GM12878 (cell line): ENCODE results near the gene RBM15B. TPM values are rescaled to one million over a fixed set of nuclear protein-coding genes. Genes with fewer than 3 reads are reported as not detected.

Experiments
- ATAC-seq: fragments of 200-7000 bp; cut with Tn5 transposase; 3 replicates; pipeline ENCODE4 v1.9.1; 2020; ENCODE audit warnings: mild to moderate bottlenecking, moderate library complexity
- BruUV-seq: library from RNA; stranded (reverse); fragments of 400-500 nt; replicated peaks from 2 replicates; lab custom pipeline; 2021; lab: Mats Ljungman, UMichigan
- CTCF ChIA-PET: fragments of 300-600 bp; sonication (Branson Sonifier 250); formaldehyde crosslinking; extraction: SDS; loops from one replicate; lab custom pipeline; 2021; ENCODE audit warnings: inconsistent platforms; lab: Yijun Ruan, JAX
- POLR2A ChIA-PET: fragments of 350-600 bp; formaldehyde crosslinking; extraction: SDS; loops from one replicate; lab custom pipeline; 2021; ENCODE audit warnings: inconsistent platforms; lab: Charles Lee
- RAD21 ChIA-PET: fragments of 300-600 bp; sonication (Branson Sonifier 250); formaldehyde crosslinking; loops from one replicate; lab custom pipeline; 2023; ENCODE audit warnings: antibody characterized with exemption; ENCODE audit not compliant: unreplicated experiment; lab: Charles Lee
- SMC1A ChIA-PET: fragments of 300-600 bp; sonication (Branson Sonifier 250); formaldehyde crosslinking; loops from one replicate; lab custom pipeline; 2023; ENCODE audit not compliant: unreplicated experiment, uncharacterized antibody; lab: Charles Lee
- DNase-seq: peaks from one replicate; pipeline ENCODE4 v3.0.0-alpha.2; 2011; ENCODE audit warnings: low read depth, low spot score
- FAIRE-seq: peaks from 3 replicates; lab custom pipeline; 2011; peaks lifted over from hg19 to GRCh38; lab: Jason Lieb, UNC
- H2AFZ ChIP-seq: 2 replicates; pipeline ENCODE4 v1.6.0; 2011; ENCODE audit warnings: low read depth, low read length, control low read depth; ENCODE audit not compliant: control insufficient read depth
- H3K27ac ChIP-seq: 2 replicates; pipeline ENCODE4 v1.5.1; 2011; ENCODE audit warnings: control low read depth; ENCODE audit not compliant: control insufficient read depth, insufficient read depth
- H3K27me3 ChIP-seq, 2 experiments: replicated peaks in 1 of 2; 2 replicates each; pipeline versions ENCODE4 v1.6.0 to v1.6.1; 2011; ENCODE audit warnings: low read length in 1 of 2; ENCODE audit not compliant: control insufficient read depth in 2 of 2, insufficient read depth in 2 of 2
- H3K36me3 ChIP-seq, 2 experiments: 2 replicates each; pipeline ENCODE4 v1.5.1; 2011; ENCODE audit warnings: low read length in 1 of 2; ENCODE audit not compliant: control insufficient read depth in 2 of 2, insufficient read depth in 2 of 2
- H3K4me1 ChIP-seq: 2 replicates; pipeline ENCODE4 v1.6.1; 2011; ENCODE audit warnings: mild to moderate bottlenecking, low read length, moderate library complexity, mixed read lengths; ENCODE audit not compliant: control insufficient read depth, insufficient read depth
- H3K4me2 ChIP-seq: 2 replicates; pipeline ENCODE4 v1.6.0; 2011; ENCODE audit warnings: control low read depth; ENCODE audit not compliant: control insufficient read depth, insufficient read depth
- H3K4me3 ChIP-seq: fragments of 200-600 bp; sonication (generic); 2 replicates; pipeline ENCODE4 v1.5.1; 2016
- H3K79me2 ChIP-seq: 2 replicates; pipeline ENCODE4 v1.6.0; 2011; ENCODE audit warnings: low read length; ENCODE audit not compliant: control insufficient read depth, insufficient read depth
- H3K9ac ChIP-seq: 2 replicates; pipeline ENCODE4 v1.8.0; 2011; ENCODE audit warnings: low read length, control low read depth, mixed read lengths; ENCODE audit not compliant: control insufficient read depth, insufficient read depth
- H3K9me3 ChIP-seq: replicated peaks from 3 replicates; pipeline ENCODE4 v1.5.1; 2011; ENCODE audit warnings: mild to moderate bottlenecking, low read length; ENCODE audit not compliant: control insufficient read depth, insufficient read depth
- H4K20me1 ChIP-seq: 2 replicates; pipeline ENCODE4 v1.6.0; 2011; ENCODE audit not compliant: control insufficient read depth, insufficient read depth
- IRF3 ChIP-seq: fragments of 450-650 bp; IDR thresholded peaks from 2 replicates; pipeline ENCODE4 v1.6.1; 2014; ENCODE audit warnings: mild to moderate bottlenecking
- RBBP5 ChIP-seq: fragments of 200-600 bp; sonication (generic); conservative IDR thresholded peaks from 2 replicates; pipeline ENCODE4 v1.6.1; 2016
- SMARCA5 ChIP-seq: fragments of 450-650 bp; IDR thresholded peaks from 2 replicates; pipeline ENCODE4 v1.6.1; 2017; ENCODE audit warnings: mild to moderate bottlenecking
- SREBF2 ChIP-seq: IDR thresholded peaks from 2 replicates; pipeline ENCODE4 v1.6.1; 2012; ENCODE audit warnings: mild to moderate bottlenecking, low read length
- TCF3 ChIP-seq: IDR thresholded peaks from 2 replicates; pipeline ENCODE4 v1.6.1; 2012; ENCODE audit warnings: low read depth, mild to moderate bottlenecking, low read length, borderline replicate concordance; ENCODE audit not compliant: insufficient read depth
- YBX1 ChIP-seq: fragments of 450-650 bp; IDR thresholded peaks from 2 replicates; pipeline ENCODE4 v1.6.1; 2016; ENCODE audit warnings: antibody characterized with exemption
- WGBS: methylation state at CpG from one replicate; pipeline ENCODE4 v1.1.6; 2016; ENCODE audit warnings: low lambda C conversion rate; ENCODE audit not compliant: insufficient replicate concordance, insufficient coverage; ENCODE audit errors: missing lambda C conversion rate; 5-methylcytosine and 5-hydroxymethylcytosine counted together
- in situ Hi-C: fragments of 300-500 bp; cut with MboI; formaldehyde crosslinking; loops from 9 replicates; pipeline ENCODE4 v1.14.3; 2018; ENCODE audit warnings: mixed read lengths
- intact Hi-C: fragments of 100-400 bp; cut with micrococcal nuclease; formaldehyde crosslinking; loops from one replicate; pipeline ENCODE4 v1.14.2; 2022; ENCODE audit not compliant: unreplicated experiment
- polyA plus RNA-seq, 11 experiments: library from polyadenylated mRNA; depleted of rRNA in 4 of 11; unstranded in 6 of 11; stranded (reverse) in 5 of 11; fragments of >200 nt; fragmentation: Nextera tagmentation in 4 of 11; fragmentation: Illumina TruSeq in 1 of 11; extraction: Ambion mirVana in 4 of 11; extraction: Trizol in 1 of 11; gene quantifications; 1 replicate in 1 of 11; 2 replicates in 10 of 11; pipeline versions ENCODE4 v1.2.1 to v1.2.3, GENCODE V29; 2011 to 2016; ENCODE audit warnings: inconsistent platforms in 2 of 11, missing spikeins in 2 of 11, low read depth in 1 of 11
- total RNA-seq, 4 experiments: library from RNA; depleted of rRNA in 3 of 4; stranded (reverse); fragments of >200 nt in 3 of 4; fragmentation: Illumina TruSeq in 1 of 4; extraction: Trizol in 1 of 4; gene quantifications; 2 replicates each; pipeline versions ENCODE4 v1.2.1 to v1.2.3, GENCODE V29; 2013 to 2021
- TF ChIP-seq, protein P1 (sequence below): fragments of 450-650 bp; formaldehyde crosslinking; IDR thresholded peaks from 2 replicates; pipeline ENCODE4 v1.5.0; 2022; ENCODE audit warnings: mild to moderate bottlenecking, missing genetic modification characterization
- TF ChIP-seq, protein P2 (sequence below): IDR thresholded peaks from 2 replicates; pipeline ENCODE4 v1.6.1; 2012; ENCODE audit warnings: low read depth, low read length, improper control_type of control experiment

Gene RBM15B
- total and polyA plus RNA-seq, 10 of the 15 experiments (the other 5 are each of a cell fraction or from before 2014, with no cell fraction given): 2.4 to 34.5 (median 19.1) TPM

- TF ChIP-seq, protein P1, sequence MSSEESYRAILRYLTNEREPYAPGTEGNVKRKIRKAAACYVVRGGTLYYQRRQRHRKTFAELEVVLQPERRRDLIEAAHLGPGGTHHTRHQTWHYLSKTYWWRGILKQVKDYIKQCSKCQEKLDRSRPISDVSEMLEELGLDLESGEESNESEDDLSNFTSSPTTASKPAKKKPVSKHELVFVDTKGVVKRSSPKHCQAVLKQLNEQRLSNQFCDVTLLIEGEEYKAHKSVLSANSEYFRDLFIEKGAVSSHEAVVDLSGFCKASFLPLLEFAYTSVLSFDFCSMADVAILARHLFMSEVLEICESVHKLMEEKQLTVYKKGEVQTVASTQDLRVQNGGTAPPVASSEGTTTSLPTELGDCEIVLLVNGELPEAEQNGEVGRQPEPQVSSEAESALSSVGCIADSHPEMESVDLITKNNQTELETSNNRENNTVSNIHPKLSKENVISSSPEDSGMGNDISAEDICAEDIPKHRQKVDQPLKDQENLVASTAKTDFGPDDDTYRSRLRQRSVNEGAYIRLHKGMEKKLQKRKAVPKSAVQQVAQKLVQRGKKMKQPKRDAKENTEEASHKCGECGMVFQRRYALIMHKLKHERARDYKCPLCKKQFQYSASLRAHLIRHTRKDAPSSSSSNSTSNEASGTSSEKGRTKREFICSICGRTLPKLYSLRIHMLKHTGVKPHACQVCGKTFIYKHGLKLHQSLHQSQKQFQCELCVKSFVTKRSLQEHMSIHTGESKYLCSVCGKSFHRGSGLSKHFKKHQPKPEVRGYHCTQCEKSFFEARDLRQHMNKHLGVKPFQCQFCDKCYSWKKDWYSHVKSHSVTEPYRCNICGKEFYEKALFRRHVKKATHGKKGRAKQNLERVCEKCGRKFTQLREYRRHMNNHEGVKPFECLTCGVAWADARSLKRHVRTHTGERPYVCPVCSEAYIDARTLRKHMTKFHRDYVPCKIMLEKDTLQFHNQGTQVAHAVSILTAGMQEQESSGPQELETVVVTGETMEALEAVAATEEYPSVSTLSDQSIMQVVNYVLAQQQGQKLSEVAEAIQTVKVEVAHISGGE: no peak
- TF ChIP-seq YBX1: no peak
- no peak for TF ChIP-seq TCF3
- TF ChIP-seq SMARCA5: no peak
- no peak for TF ChIP-seq SREBF2
- no peak for TF ChIP-seq RBBP5
- TF ChIP-seq, protein P2, sequence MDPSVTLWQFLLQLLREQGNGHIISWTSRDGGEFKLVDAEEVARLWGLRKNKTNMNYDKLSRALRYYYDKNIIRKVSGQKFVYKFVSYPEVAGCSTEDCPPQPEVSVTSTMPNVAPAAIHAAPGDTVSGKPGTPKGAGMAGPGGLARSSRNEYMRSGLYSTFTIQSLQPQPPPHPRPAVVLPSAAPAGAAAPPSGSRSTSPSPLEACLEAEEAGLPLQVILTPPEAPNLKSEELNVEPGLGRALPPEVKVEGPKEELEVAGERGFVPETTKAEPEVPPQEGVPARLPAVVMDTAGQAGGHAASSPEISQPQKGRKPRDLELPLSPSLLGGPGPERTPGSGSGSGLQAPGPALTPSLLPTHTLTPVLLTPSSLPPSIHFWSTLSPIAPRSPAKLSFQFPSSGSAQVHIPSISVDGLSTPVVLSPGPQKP: no peak
Observed at GRCh38 chr3:51378065-51378464, 13.0 kb upstream of the RBM15B start (continued).

DNA sequence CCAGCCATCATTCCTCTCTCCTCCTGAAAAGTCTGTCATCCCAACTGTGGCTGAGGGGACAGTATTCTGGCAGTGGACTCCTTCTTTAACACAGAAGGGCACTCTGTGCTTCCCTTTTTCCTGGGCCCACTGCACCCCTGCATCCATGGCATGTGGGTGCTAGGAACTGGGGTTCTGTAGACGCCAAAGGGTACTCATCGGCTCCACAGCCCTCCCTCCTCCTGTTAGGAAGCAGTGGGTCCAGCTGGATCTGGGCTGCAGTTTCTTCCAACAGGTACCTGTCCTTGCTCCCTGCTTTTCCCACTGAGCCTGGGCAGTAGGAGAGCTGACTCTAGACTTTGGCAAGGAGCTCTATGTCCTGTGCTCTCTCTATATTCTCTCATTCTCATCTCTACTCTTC lies 12.4 kb upstream of the RBM15B start:
- Histone ChIP-seq H4K20me1 (no peaks in the 10 kb centered on the region), H3K9ac (no peak overlapping the region), H3K4me1 (peaks cover 8% of the 10 kb centered on the region), H3K27ac (no peak overlapping the region), H3K36me3 (no peaks in the 10 kb centered on the region), H3K79me2 (peaks cover 7% of the 10 kb centered on the region), H2AFZ (no peak overlapping the region), H3K4me3 (no peak overlapping the region), H3K9me3 (no peaks in the 10 kb centered on the region), H3K4me2 (no peak overlapping the region), H3K27me3 (no peaks in the 10 kb centered on the region; a peak in 1 of 4 replicates)
- FAIRE-seq (no peak), ATAC-seq (no peak), DNase-seq (no peak)
- no peak for TF ChIP-seq IRF3
- intact Hi-C loops: no loop called here
- WGBS: 79% methylated on average over 2 of the region's 2 CpGs
- no TSS peak for BruUV-seq
- ChIA-PET CTCF (interaction anchor here (2.6 kb wide), 1 partner anchor 10 kb away, joined by 13 read pairs; no protein-coding TSS in a partner anchor), POLR2A (no interaction called here), RAD21 (no interaction called here), SMC1A (interaction anchor here (1.2 kb wide), 1 partner anchor 763 kb away, joined by 3 read pairs; no protein-coding TSS in a partner anchor)
- in situ Hi-C loops: loop anchor here (5.0 kb wide), 2 partner anchors 411 to 761 kb away; partner anchors contain the start of gene MAPKAPK3
